MM.1S (cell line): ENCODE measurements around the gene ENPP5.

Experiments
- DNase-seq: peaks from one replicate; pipeline ENCODE4 v3.0.0-alpha.2; 2015
- H2AFZ ChIP-seq: fragments of 300-600 bp; sonication (generic); 2 replicates; pipeline ENCODE4 v1.6.0; 2016; ENCODE audit warnings: antibody characterized with exemption, low read length
- H3F3A ChIP-seq: fragments of 300-600 bp; sonication (generic); 2 replicates; pipeline ENCODE4 v1.6.1; 2016; ENCODE audit warnings: mild to moderate bottlenecking, antibody characterized with exemption, low read length, moderate library complexity, mixed read lengths; ENCODE audit not compliant: insufficient read depth
- H3K27ac ChIP-seq: fragments of 300-600 bp; sonication (generic); 2 replicates; pipeline ENCODE4 v1.5.1; 2016; ENCODE audit warnings: mild to moderate bottlenecking, low read length
- H3K27me3 ChIP-seq: fragments of 300-600 bp; sonication (generic); replicated peaks from 2 replicates; pipeline ENCODE4 v1.6.0; 2016; ENCODE audit warnings: low read length; ENCODE audit not compliant: insufficient read depth
- H3K36me3 ChIP-seq: fragments of 300-600 bp; sonication (generic); replicated peaks from 2 replicates; pipeline ENCODE4 v1.6.1; 2016; ENCODE audit warnings: mild to moderate bottlenecking, low read length, mixed read lengths; ENCODE audit not compliant: insufficient read depth
- H3K4me1 ChIP-seq: fragments of 300-600 bp; sonication (generic); 2 replicates; pipeline ENCODE4 v1.6.1; 2016; ENCODE audit warnings: low read length, mixed read lengths
- H3K4me2 ChIP-seq: fragments of 300-600 bp; sonication (generic); 2 replicates; pipeline ENCODE4 v1.6.0; 2016; ENCODE audit warnings: low read depth, low read length
- H3K4me3 ChIP-seq: fragments of 300-600 bp; sonication (generic); 2 replicates; pipeline ENCODE4 v1.5.1; 2016; ENCODE audit warnings: low read length, mixed read lengths
- H3K79me2 ChIP-seq: fragments of 300-600 bp; sonication (generic); 2 replicates; pipeline ENCODE4 v1.6.1; 2016; ENCODE audit warnings: mixed run types, low read length, mixed read lengths
- H3K9ac ChIP-seq: fragments of 300-600 bp; sonication (generic); 2 replicates; pipeline ENCODE4 v1.6.1; 2016; ENCODE audit warnings: low read length, mixed read lengths
- H3K9me2 ChIP-seq: fragments of 300-600 bp; sonication (generic); replicated peaks from 2 replicates; pipeline ENCODE4 v1.6.1; 2016; ENCODE audit warnings: mild to moderate bottlenecking, low read length, mixed read lengths; ENCODE audit not compliant: insufficient read depth
- H3K9me3 ChIP-seq: fragments of 300-600 bp; sonication (generic); replicated peaks from 2 replicates; pipeline ENCODE4 v1.6.1; 2016; ENCODE audit warnings: mild to moderate bottlenecking, low read length, mixed read lengths; ENCODE audit not compliant: insufficient read depth
- H4K20me1 ChIP-seq: fragments of 300-600 bp; sonication (generic); 2 replicates; pipeline ENCODE4 v1.6.1; 2016; ENCODE audit warnings: mild to moderate bottlenecking, low read length, moderate library complexity, mixed read lengths; ENCODE audit not compliant: insufficient read depth
- CTCF ChIP-seq: fragments of 300-600 bp; sonication (generic); IDR thresholded peaks from 2 replicates; pipeline ENCODE4 v1.5.1; 2016; ENCODE audit warnings: antibody characterized with exemption, low read length, mixed read lengths
- EZH2 ChIP-seq: fragments of 300-600 bp; sonication (generic); optimal IDR thresholded peaks from 2 replicates; pipeline ENCODE3; 2017; ENCODE audit warnings: low read depth, mild to moderate bottlenecking, antibody characterized with exemption, low read length, mixed read lengths
- EZH2phosphoT487 ChIP-seq: fragments of 300-600 bp; sonication (generic); IDR thresholded peaks from 2 replicates; pipeline ENCODE4 v1.6.1; 2018; ENCODE audit warnings: antibody characterized with exemption, low read length

ENPP5 gene

GRCh38 chr6:46118157-46118556 lies 52.6 kb downstream of the ENPP5 start:
- Histone ChIP-seq H3K9me2 (no peaks in the 10 kb centered on the region), H3F3A (no peaks in the 10 kb centered on the region), H3K4me2 (no peak overlapping the region), H2AFZ (no peak overlapping the region), H3K79me2 (no peaks in the 10 kb centered on the region), H3K9me3 (no peaks in the 10 kb centered on the region), H3K9ac (no peak overlapping the region), H3K4me1 (no peaks in the 10 kb centered on the region), H3K27me3 (no peaks in the 10 kb centered on the region), H3K27ac (no peak overlapping the region), H3K36me3 (no peaks in the 10 kb centered on the region), H4K20me1 (no peaks in the 10 kb centered on the region), H3K4me3 (no peak overlapping the region)
- TF ChIP-seq EZH2phosphoT487 = no peak
- TF ChIP-seq EZH2 = no peak
- TF ChIP-seq CTCF = no peak
- DNase-seq = no peak

GRCh38 chr6:46116289-46116688 lies 54.5 kb downstream of the ENPP5 start:
- no peak for TF ChIP-seq EZH2phosphoT487
- TF ChIP-seq EZH2 = no peak
- TF ChIP-seq CTCF = no peak
- Histone ChIP-seq H4K20me1 (no peaks in the 10 kb centered on the region), H3K79me2 (no peaks in the 10 kb centered on the region), H3K4me3 (no peak overlapping the region), H3K9ac (no peak overlapping the region), H3K27me3 (no peaks in the 10 kb centered on the region), H3K27ac (no peak overlapping the region), H3F3A (no peaks in the 10 kb centered on the region), H3K4me2 (no peak overlapping the region), H3K9me3 (no peaks in the 10 kb centered on the region), H3K36me3 (no peaks in the 10 kb centered on the region), H3K9me2 (no peaks in the 10 kb centered on the region), H2AFZ (no peak overlapping the region), H3K4me1 (no peaks in the 10 kb centered on the region)
- no peak for DNase-seq

- H3K4me3 ChIP-seq = no peak overlapping the region
- no peaks in the 10 kb centered on the region for H3F3A ChIP-seq
- no peak overlapping the region for H3K9ac ChIP-seq
- H3K9me2 ChIP-seq = no peaks in the 10 kb centered on the region
- H4K20me1 ChIP-seq = no peaks in the 10 kb centered on the region
- no peak overlapping the region for H3K4me2 ChIP-seq
- no peak overlapping the region for H2AFZ ChIP-seq
- H3K4me1 ChIP-seq = no peaks in the 10 kb centered on the region
- TF ChIP-seq CTCF = no peak
- no peak for TF ChIP-seq EZH2phosphoT487
- no peak for TF ChIP-seq EZH2
- H3K9me3 ChIP-seq = no peaks in the 10 kb centered on the region
- H3K27me3 ChIP-seq = no peaks in the 10 kb centered on the region
- no peaks in the 10 kb centered on the region for H3K36me3 ChIP-seq
- no peak overlapping the region for H3K27ac ChIP-seq
- H3K79me2 ChIP-seq = no peaks in the 10 kb centered on the region
- no peak for DNase-seq
Observed at GRCh38 chr6:46115634-46116033, 55.1 kb downstream of the ENPP5 start.
